Measurements from ENCODE around the gene OR10H3. TPM values are rescaled to one million over a fixed set of nuclear protein-coding genes. Genes with fewer than 3 reads are reported as not detected.

OR10H3 gene
- total RNA-seq, 1 donor from 2014 or later: not detected

DNA sequence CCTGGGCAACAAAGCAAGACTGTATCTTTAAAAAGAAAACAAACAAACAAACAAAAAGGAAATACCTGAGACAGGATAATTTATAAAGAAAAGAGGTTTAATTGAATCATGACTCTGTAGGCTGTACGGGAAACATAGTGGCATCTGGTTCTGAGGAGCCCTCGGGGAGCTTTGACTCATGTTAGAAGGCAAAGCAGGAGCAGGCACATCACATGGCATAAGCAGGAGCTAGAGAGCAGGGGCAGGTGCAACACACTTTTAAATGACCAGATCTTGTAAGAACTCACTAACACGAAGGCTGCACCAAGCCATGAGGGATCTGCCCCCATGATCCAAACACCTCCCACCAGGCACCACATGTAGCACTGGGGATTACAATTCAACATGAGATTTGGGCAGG, 23.1 kb upstream of the OR10H3 start:
- no peak for DNase-seq (ENCODE audit: low spot score)
- no peaks in the 10 kb centered on the region for H3K4me1 Mint-ChIP-seq (ENCODE audit: unreplicated experiment)
- H3K27ac Mint-ChIP-seq (ENCODE audit: unreplicated experiment): no peak overlapping the region
- TF ChIP-seq, protein P1, sequence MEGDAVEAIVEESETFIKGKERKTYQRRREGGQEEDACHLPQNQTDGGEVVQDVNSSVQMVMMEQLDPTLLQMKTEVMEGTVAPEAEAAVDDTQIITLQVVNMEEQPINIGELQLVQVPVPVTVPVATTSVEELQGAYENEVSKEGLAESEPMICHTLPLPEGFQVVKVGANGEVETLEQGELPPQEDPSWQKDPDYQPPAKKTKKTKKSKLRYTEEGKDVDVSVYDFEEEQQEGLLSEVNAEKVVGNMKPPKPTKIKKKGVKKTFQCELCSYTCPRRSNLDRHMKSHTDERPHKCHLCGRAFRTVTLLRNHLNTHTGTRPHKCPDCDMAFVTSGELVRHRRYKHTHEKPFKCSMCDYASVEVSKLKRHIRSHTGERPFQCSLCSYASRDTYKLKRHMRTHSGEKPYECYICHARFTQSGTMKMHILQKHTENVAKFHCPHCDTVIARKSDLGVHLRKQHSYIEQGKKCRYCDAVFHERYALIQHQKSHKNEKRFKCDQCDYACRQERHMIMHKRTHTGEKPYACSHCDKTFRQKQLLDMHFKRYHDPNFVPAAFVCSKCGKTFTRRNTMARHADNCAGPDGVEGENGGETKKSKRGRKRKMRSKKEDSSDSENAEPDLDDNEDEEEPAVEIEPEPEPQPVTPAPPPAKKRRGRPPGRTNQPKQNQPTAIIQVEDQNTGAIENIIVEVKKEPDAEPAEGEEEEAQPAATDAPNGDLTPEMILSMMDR (IDR thresholded peaks at IDR 0.05; ENCODE audit: unreplicated experiment): no peak
- no peaks in the 10 kb centered on the region for H3K27me3 Mint-ChIP-seq (ENCODE audit: unreplicated experiment)
- peaks cover 14% of the 10 kb centered on the region for H3K36me3 Mint-ChIP-seq (ENCODE audit: low read depth, unreplicated experiment)
- peaks cover 35% of the 10 kb centered on the region for H3K9me3 Mint-ChIP-seq (ENCODE audit: unreplicated experiment)
- H3K4me3 Mint-ChIP-seq (ENCODE audit: unreplicated experiment): no peak overlapping the region

DNA sequence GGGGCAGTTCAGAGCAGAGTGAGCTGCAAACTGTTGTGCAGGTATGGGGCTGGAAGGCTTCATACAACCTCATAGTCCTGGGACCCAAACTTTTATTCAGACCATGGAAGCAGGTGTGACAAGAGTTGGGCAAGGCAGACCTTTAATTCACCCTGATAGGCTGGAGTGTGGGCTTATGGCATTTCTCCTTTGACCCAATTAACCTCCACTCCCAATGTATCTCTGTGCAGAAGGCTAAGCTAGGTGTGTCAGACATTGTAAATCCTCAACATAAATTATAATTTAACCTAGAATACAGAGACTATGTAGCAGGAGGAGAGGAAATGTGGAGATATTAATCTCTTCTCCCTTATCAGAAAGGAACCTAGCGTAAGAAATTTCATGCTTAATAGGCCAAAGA, 22.1 kb upstream of the OR10H3 start:
- no peak for DNase-seq (ENCODE audit: low spot score)
- TF ChIP-seq, protein P1 (IDR thresholded peaks at IDR 0.05; ENCODE audit: unreplicated experiment): no peak
- H3K27me3 Mint-ChIP-seq (ENCODE audit: unreplicated experiment): peaks cover 3% of the 10 kb centered on the region
- peaks cover 16% of the 10 kb centered on the region for H3K36me3 Mint-ChIP-seq (ENCODE audit: low read depth, unreplicated experiment)
- H3K4me1 Mint-ChIP-seq (ENCODE audit: unreplicated experiment): no peaks in the 10 kb centered on the region
- H3K27ac Mint-ChIP-seq (ENCODE audit: unreplicated experiment): no peak overlapping the region
- no peak overlapping the region for H3K4me3 Mint-ChIP-seq (ENCODE audit: unreplicated experiment)
- peaks cover 34% of the 10 kb centered on the region for H3K9me3 Mint-ChIP-seq (ENCODE audit: unreplicated experiment)

DNA sequence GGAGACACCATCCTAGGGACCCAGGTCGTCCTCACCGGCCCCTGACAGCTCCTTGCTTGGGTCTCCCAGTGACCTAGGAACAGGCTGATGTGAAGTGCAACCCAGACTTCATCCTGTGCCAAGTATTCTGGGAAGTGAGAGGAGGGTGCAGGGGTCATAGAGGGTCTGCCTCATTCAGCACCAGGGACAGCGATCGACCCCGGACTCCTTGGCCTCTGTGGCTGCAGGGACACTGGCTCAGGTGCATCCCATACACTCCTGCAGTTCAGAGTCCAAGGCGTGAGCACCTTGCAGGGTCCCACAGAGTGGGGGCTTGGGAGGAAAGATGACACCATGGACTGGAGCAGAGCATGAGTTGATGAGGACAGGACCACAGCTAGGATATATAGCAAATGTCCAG, 20.0 kb upstream of the OR10H3 start:
- peaks cover 48% of the 10 kb centered on the region for H3K9me3 Mint-ChIP-seq (ENCODE audit: unreplicated experiment)
- H3K27me3 Mint-ChIP-seq (ENCODE audit: unreplicated experiment): peaks cover 4% of the 10 kb centered on the region

DNA sequence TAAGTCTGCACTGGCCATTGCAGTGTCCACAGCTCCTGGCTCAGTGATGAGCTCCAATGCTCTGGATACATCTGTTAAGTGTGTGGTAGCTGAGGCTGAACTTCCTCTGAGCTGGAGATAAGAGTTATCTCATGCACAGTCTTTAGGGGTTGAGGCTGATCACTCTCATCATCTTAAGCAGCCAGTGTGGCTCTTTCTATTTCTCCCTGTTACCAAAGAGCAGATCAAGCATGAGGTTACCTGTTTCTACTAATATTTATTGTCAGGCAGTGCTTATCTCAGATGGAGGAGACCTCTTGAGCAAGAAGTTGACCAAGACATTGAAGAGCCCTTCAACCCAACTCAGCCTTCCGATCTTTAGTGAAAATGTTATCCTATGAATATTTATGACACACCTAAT, 16.5 kb upstream of the OR10H3 start:
- H3K27ac Mint-ChIP-seq (ENCODE audit: unreplicated experiment): no peak overlapping the region
- no peaks in the 10 kb centered on the region for H3K4me1 Mint-ChIP-seq (ENCODE audit: unreplicated experiment)
- peaks cover 57% of the 10 kb centered on the region for H3K9me3 Mint-ChIP-seq (ENCODE audit: unreplicated experiment)
- no peak for DNase-seq (ENCODE audit: low spot score)
- H3K27me3 Mint-ChIP-seq (ENCODE audit: unreplicated experiment): peaks cover 4% of the 10 kb centered on the region
- TF ChIP-seq, protein P1 (IDR thresholded peaks at IDR 0.05; ENCODE audit: unreplicated experiment): no peak
- H3K36me3 Mint-ChIP-seq (ENCODE audit: low read depth, unreplicated experiment): peaks cover 21% of the 10 kb centered on the region
- no peak overlapping the region for H3K4me3 Mint-ChIP-seq (ENCODE audit: unreplicated experiment)

More for the DNA sequence above, 20.0 kb upstream of the OR10H3 start:
- Mint-ChIP-seq H3K4me1 (ENCODE audit: unreplicated experiment) (no peaks in the 10 kb centered on the region), H3K36me3 (ENCODE audit: low read depth, unreplicated experiment) (peaks cover 29% of the 10 kb centered on the region), H3K4me3 (ENCODE audit: unreplicated experiment) (no peak overlapping the region), H3K27ac (ENCODE audit: unreplicated experiment) (no peak overlapping the region)
- no peak for DNase-seq (ENCODE audit: low spot score)
- TF ChIP-seq, protein P1 (IDR thresholded peaks at IDR 0.05; ENCODE audit: unreplicated experiment): no peak

DNA sequence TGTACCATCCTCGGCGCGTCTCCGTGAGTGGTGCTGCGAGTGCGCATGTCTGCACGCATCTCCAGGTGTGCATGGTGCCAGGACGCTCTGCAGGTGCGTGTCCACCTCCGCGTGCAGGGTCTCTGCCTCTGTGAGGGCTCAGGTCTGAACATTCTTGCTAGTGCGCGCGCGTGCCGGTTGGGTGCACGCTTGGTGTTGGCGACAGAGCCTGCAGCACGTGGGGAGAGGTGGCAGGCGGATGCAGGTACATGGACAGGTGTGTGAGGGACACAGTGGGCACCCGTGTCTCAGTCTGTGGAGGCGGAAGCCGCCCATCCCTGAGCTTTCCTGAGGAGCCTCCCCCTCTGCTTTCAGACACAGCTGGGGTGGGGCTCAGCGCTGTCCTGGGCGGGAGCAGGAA, 14.8 kb upstream of the OR10H3 start:
- Mint-ChIP-seq H3K4me1 (ENCODE audit: unreplicated experiment) (no peaks in the 10 kb centered on the region), H3K4me3 (ENCODE audit: unreplicated experiment) (no peak overlapping the region), H3K27me3 (ENCODE audit: unreplicated experiment) (peaks cover 4% of the 10 kb centered on the region), H3K9me3 (ENCODE audit: unreplicated experiment) (peaks cover 62% of the 10 kb centered on the region), H3K36me3 (ENCODE audit: low read depth, unreplicated experiment) (peaks cover 25% of the 10 kb centered on the region), H3K27ac (ENCODE audit: unreplicated experiment) (no peak overlapping the region)
- TF ChIP-seq, protein P1 (IDR thresholded peaks at IDR 0.05; ENCODE audit: unreplicated experiment): no peak
- DNase-seq (ENCODE audit: low spot score): no peak

Measured in endothelial cell (in vitro differentiated cells).